Fibroblast of villous mesenchyme (primary cell): Measurements from ENCODE around the gene TCF7L2. TPM values are rescaled to one million over a fixed set of nuclear protein-coding genes. Genes with fewer than 3 reads are reported as not detected.

Experiments used
- DNase-seq: peaks from one replicate; pipeline ENCODE4 v3.0.0-alpha.2; 2010; ENCODE audit warnings: low read depth
- H3K4me3 ChIP-seq: 2 replicates; pipeline ENCODE4 v1.5.1; 2011; ENCODE audit warnings: low read depth, mild to moderate bottlenecking, low read length
- total RNA-seq: library from RNA; depleted of rRNA; stranded (reverse); fragments of >200 nt; gene quantifications from 2 replicates; pipeline ENCODE4 v1.2.3, GENCODE V29; 2012
- TF ChIP-seq, protein P1 (sequence below): IDR thresholded peaks from 2 replicates; pipeline ENCODE4 v1.5.1; 2012; ENCODE audit warnings: low read depth, mild to moderate bottlenecking, low read length; ENCODE audit not compliant: insufficient read depth

The TCF7L2 gene
- total RNA-seq, 1 donor = 12.5 TPM

DNA sequence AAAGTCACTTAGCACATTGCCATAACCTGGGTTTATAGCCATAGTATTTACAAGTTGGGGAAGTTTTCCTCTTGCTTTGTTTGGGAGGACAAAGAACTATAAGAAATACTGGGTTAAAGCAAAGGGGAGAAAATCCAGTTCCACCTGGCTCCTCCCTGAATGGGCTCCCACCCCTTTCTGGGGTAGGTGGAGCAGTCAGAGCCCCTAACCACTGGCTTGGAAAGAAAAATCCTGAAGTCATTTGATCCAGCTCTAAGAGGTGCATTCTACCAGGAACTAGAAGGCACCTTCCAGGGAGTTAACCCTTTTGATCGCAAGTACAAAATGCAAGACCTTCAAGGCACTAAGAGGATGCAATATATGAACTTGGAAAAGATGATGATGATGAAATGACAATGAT, 31.3 kb upstream of the TCF7L2 start:
- H3K4me3 ChIP-seq = no peak overlapping the region
- DNase-seq = no peak
- TF ChIP-seq, protein P1, sequence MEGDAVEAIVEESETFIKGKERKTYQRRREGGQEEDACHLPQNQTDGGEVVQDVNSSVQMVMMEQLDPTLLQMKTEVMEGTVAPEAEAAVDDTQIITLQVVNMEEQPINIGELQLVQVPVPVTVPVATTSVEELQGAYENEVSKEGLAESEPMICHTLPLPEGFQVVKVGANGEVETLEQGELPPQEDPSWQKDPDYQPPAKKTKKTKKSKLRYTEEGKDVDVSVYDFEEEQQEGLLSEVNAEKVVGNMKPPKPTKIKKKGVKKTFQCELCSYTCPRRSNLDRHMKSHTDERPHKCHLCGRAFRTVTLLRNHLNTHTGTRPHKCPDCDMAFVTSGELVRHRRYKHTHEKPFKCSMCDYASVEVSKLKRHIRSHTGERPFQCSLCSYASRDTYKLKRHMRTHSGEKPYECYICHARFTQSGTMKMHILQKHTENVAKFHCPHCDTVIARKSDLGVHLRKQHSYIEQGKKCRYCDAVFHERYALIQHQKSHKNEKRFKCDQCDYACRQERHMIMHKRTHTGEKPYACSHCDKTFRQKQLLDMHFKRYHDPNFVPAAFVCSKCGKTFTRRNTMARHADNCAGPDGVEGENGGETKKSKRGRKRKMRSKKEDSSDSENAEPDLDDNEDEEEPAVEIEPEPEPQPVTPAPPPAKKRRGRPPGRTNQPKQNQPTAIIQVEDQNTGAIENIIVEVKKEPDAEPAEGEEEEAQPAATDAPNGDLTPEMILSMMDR = no peak

DNA sequence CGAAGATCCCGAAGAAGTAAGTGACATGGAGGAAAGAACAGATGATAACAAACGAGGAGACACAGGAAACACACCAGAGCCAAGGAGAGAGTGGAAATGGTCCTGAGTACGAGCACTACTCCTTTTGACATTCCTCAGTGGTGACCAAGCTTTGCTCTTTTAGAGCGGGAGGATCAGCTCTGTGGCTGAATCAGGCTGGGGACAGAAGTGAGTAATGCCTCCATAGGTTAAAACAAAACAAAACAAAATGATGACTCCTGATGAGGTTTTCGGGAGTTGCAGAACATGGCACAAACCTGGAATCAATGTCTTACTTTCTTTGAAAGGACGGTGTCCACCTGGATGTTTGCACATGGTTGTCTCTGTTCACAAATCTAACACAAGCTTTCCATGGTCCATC, 30.3 kb upstream of the TCF7L2 start:
- peak; percentile 25 for DNase-seq
- no peak overlapping the region for H3K4me3 ChIP-seq
- TF ChIP-seq, protein P1 = no peak

DNA sequence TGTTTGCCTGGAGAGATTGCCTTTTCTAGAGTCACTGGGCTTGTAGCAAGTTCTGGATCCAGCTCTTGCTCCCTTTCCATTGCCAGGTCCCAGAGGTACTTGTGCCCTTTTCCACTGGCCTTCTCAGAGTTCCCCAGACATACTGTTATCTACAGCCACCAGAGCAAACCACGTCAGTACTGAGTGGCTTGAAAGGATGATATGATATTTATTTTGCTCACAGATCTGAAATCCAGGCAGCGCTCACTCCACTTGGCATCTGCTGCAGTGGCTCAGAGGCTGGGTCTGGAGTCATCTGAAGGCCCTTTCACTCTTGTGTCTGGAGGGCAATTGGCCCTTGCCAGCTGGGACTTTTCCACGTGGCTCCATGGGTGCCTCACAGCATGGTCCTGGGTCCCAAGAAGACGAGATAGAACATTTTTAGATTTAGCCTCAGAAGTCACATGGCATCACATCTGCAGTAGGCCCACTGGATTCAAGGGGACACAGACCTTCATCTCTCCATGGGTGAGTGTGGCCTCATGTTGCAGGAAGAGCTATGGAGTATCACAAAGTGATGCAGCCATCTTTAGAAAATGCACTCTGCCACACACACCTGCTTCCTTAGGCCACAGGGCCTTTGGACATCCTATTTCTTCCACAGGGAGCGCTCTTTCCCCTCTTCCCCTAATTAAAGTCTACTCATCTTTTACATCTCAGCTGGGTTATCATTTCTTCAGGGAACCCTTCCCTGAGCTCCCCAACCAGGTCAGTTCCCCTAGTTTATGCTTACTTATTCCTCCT, 22.9 kb upstream of the TCF7L2 start:
- H3K4me3 ChIP-seq = no peak overlapping the region
- DNase-seq = no peak
- TF ChIP-seq, protein P1 = no peak

DNA sequence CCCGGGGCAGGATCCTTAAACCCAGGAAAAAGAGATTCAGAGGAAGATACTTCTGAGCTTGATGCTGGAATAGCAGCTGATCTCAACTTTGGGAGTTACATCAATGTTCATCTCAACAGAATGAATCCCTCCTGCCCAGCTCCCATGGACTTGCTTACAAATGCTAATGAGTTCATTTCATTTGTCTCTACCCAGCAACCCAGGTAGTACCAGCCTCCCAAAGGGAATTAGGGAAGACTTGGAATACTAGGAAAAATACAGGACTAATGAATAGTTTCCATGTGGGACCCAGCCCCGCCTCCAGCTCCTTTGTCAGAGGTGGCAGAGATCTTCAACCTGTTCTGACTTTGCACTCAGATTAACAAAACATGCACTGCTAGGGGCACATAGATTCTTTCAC, 22.1 kb upstream of the TCF7L2 start:
- no peak for DNase-seq
- TF ChIP-seq, protein P1 = no peak
- no peak overlapping the region for H3K4me3 ChIP-seq

DNA sequence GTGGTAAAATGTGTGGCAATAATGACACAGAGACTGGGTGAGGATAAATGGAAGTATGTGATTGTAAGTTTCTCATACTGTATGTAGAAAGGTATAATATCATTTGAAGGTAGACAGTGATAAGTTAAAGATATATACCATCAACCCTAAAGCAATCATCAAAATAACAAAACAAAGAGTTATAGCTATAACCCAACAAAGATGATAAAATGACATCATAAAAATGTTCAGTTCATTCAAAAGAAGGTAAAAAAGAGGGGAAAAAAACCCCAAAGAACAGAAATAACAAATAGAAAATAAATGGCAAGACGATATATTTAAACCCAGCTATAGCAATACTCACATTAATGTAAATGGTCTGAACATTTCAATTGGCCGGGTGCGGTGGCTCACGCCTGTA, 17.4 kb upstream of the TCF7L2 start:
- TF ChIP-seq, protein P1 = no peak
- H3K4me3 ChIP-seq = no peak overlapping the region
- DNase-seq = no peak

GRCh38 chr10:112934193-112934592, 15.9 kb upstream of the TCF7L2 start:
- no peak overlapping the region for H3K4me3 ChIP-seq
- TF ChIP-seq, protein P1 = no peak
- DNase-seq = no peak

DNA sequence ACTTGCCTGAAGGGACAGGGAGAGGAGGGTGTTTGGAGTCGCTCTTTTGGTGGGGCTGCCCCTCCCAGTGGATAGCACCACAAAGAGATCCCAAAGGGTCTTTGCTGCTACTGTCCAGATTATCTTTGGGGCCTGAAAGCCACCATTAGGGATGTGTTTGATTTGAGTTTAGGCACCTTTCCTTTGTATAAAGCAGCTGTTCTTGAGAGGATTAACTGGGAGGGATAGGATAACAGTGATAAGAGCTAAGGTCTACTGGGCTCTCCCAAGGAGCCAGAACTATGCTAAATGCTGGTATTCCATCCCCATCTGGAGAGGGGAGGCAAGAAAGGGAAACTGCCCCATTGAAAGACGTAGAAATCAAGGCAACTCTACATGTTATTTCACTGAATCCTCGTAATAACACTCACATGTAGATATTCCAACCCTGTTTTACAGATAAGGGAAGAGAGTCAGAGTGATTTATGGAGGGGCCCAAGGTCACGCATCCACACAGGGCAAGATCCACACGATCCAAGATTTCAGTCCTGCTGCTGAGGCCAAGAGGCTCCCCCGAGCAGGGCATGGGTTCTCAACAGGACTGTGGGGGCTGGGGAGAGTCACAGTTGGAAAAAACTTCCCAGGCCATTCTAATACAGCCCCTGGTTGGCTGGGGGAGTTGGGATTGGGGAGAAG, 11.1 kb upstream of the TCF7L2 start:
- no peak for DNase-seq
- TF ChIP-seq, protein P1 = no peak
- H3K4me3 ChIP-seq = no peak overlapping the region
